Gastroesophageal sphincter (tissue), 4 donors: Measurements from ENCODE around the gene PROCA1. TPM values are rescaled to one million over a fixed set of nuclear protein-coding genes. Genes with fewer than 3 reads are reported as not detected.

Source experiments
- ATAC-seq: fragments of 150-250 bp; one replicate; pipeline ENCODE4 v1.9.1; 2016; ENCODE audit warnings: mild to moderate bottlenecking, moderate library complexity
- H3K27ac ChIP-seq, 4 donors: fragments of 200-600 bp; sonication (generic) in 3 of 4; 1 replicate in 3 of 4; 2 replicates in 1 of 4; pipeline ENCODE4 v1.5.1; 2016 to 2019
- H3K27me3 ChIP-seq: fragments of 200-600 bp; sonication (generic); one replicate; pipeline ENCODE4 v1.5.1; 2019
- H3K36me3 ChIP-seq, 2 donors: fragments of 200-600 bp; sonication (generic); one replicate each; pipeline ENCODE4 v1.5.1; 2019; ENCODE audit warnings: control low read depth in 1 of 2
- H3K4me1 ChIP-seq, 3 donors: fragments of 200-600 bp; sonication (generic); 1 replicate in 2 of 3; 2 replicates in 1 of 3; pipeline ENCODE4 v1.5.1; 2016 to 2019; ENCODE audit warnings: control low read depth in 2 of 3
- H3K4me3 ChIP-seq, 2 donors: fragments of 200-600 bp; sonication (generic); one replicate each; pipeline ENCODE4 v1.5.1; 2019; ENCODE audit warnings: mild to moderate bottlenecking in 1 of 2, moderate library complexity in 1 of 2
- H3K9me3 ChIP-seq, 3 donors: fragments of 200-600 bp; sonication (generic); one replicate each; pipeline ENCODE4 v1.5.1; 2017 to 2019; ENCODE audit warnings: control low read depth in 2 of 3
- EP300 ChIP-seq: sonication (generic); formaldehyde crosslinking; IDR thresholded peaks from one replicate; pipeline ENCODE4 v1.6.1; 2017; ENCODE audit warnings: antibody characterized with exemption, mild to moderate bottlenecking
- POLR2A ChIP-seq, 2 donors: fragments of 450-650 bp; IDR thresholded peaks; one replicate each; pipeline ENCODE4 v1.6.1; 2017; ENCODE audit warnings: antibody characterized with exemption in 2 of 2, mild to moderate bottlenecking in 2 of 2, moderate library complexity in 1 of 2
- POLR2AphosphoS5 ChIP-seq: sonication (generic); formaldehyde crosslinking; IDR thresholded peaks from one replicate; pipeline ENCODE4 v1.6.1; 2017; ENCODE audit warnings: antibody characterized with exemption
- WGBS, 2 donors: methylation state at CpG; one replicate each; pipeline ENCODE4 v1.1.5; 2018; ENCODE audit warnings: low coverage in 1 of 2; 5-methylcytosine and 5-hydroxymethylcytosine counted together
- total RNA-seq, 4 donors: library from RNA; depleted of rRNA; stranded (reverse); fragments of >200 nt; gene quantifications; one replicate each; pipeline ENCODE4 v1.1.0, GENCODE V29; 2016
- TF ChIP-seq, protein P1 (sequence below), 4 experiments: fragments of 200-600 bp in 2 of 4; fragments of 450-650 bp in 2 of 4; sonication (generic) in 1 of 4; IDR thresholded peaks; one replicate each; pipeline ENCODE4 v1.5.1; 2017 to 2019; ENCODE audit warnings: antibody characterized with exemption in 4 of 4, mild to moderate bottlenecking in 2 of 4, moderate library complexity in 2 of 4

Gene PROCA1
- total RNA-seq, 4 donors from 2014 or later: 0.40 to 1.9 (median 1.1) TPM; not detected in 1

DNA sequence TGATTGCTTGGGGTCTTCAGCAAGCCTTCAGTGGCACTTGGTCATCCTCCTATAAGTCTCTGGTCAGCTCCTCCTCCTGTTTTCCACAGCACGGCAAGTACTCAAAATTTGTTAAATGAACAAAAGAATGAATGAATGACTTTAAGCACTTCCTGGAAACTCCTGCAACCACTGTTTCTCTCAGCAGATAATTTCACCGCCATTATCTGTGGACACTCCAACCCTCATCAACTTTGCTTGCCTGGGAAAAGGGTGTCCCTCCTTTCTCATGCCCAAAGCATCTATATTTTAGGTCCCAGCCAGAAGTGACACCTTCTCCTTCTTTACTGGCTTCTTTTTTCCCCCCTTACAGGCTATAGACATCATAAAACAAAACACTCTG, 4.4 kb downstream of the PROCA1 start:
- H3K27ac ChIP-seq: no peak overlapping the region
- H3K4me3 ChIP-seq: no peak overlapping the region
- no peaks in the 10 kb centered on the region for H3K9me3 ChIP-seq
- peaks cover 0 to 34% of the 10 kb centered on the region in 2 donors for H3K36me3 ChIP-seq
- no peak for ATAC-seq
- 91 to 92% methylated on average over 1 to 2 of the region's 2 CpGs for WGBS, 2 donors
- TF ChIP-seq EP300 (no peak), POLR2A (IDR thresholded peaks at IDR 0.05) (no peak), POLR2AphosphoS5 (no peak)
- TF ChIP-seq, protein P1, sequence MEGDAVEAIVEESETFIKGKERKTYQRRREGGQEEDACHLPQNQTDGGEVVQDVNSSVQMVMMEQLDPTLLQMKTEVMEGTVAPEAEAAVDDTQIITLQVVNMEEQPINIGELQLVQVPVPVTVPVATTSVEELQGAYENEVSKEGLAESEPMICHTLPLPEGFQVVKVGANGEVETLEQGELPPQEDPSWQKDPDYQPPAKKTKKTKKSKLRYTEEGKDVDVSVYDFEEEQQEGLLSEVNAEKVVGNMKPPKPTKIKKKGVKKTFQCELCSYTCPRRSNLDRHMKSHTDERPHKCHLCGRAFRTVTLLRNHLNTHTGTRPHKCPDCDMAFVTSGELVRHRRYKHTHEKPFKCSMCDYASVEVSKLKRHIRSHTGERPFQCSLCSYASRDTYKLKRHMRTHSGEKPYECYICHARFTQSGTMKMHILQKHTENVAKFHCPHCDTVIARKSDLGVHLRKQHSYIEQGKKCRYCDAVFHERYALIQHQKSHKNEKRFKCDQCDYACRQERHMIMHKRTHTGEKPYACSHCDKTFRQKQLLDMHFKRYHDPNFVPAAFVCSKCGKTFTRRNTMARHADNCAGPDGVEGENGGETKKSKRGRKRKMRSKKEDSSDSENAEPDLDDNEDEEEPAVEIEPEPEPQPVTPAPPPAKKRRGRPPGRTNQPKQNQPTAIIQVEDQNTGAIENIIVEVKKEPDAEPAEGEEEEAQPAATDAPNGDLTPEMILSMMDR (IDR thresholded peaks at IDR 0.05): no peak
- H3K4me1 ChIP-seq: peaks cover 0 to 28% (median 3%) of the 10 kb centered on the region in 3 donors
- H3K27me3 ChIP-seq: no peaks in the 10 kb centered on the region

GRCh38 chr17:28706471-28707338, 5.0 kb downstream of the PROCA1 start:
- Histone ChIP-seq H3K4me3 (no peak overlapping the region), H3K27me3 (no peaks in the 10 kb centered on the region), H3K9me3 (no peaks in the 10 kb centered on the region), H3K27ac (no peak overlapping the region), H3K4me1 (peaks cover 0 to 22% (median 0%) of the 10 kb centered on the region in 3 donors), H3K36me3 (peaks cover 0 to 40% of the 10 kb centered on the region in 2 donors)
- TF ChIP-seq POLR2AphosphoS5 (no peak), EP300 (no peak), POLR2A (IDR thresholded peaks at IDR 0.05) (no peak)
- TF ChIP-seq, protein P1 (IDR thresholded peaks at IDR 0.05): no peak
- WGBS, 2 donors: 57% methylated on average over 3 of the region's 7 CpGs; no CpG with 5 or more reads in 1 of the 2 donors
- ATAC-seq: no peak

DNA sequence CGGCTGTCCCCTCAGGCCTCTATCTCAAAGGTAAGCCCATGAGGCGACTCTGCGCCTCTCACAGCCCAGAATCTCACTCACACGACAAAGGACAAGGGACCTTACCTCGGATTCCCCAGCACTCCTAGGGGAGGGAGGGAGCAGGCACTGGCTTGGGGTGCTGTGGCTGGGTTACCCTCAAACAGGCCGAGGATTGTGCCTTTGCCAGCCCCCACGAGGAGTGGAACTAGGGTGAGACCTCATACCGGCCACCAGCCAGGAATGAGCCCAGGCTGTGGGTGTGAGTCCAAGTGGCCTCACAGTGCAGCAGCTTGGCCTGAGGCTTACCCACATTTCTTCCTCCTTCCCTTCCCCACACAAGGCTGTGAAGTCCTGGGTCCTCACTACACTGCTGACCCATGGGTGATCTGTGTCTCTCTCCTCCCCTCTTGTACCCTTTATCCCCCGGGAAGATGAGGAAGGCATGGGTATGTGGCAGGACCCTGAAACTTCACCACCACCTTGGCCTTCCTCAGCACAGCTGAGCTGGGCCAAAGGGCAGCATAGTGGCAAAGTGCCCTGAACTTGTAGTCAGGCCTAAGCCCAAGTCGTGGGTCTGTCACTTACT, 5.9 kb downstream of the PROCA1 start:
- Histone ChIP-seq H3K27ac (no peak overlapping the region), H3K4me3 (no peak overlapping the region), H3K9me3 (no peaks in the 10 kb centered on the region), H3K27me3 (no peaks in the 10 kb centered on the region), H3K4me1 (peaks cover 0 to 15% (median 0%) of the 10 kb centered on the region in 3 donors), H3K36me3 (peaks cover 0 to 49% of the 10 kb centered on the region in 2 donors)
- no peak for ATAC-seq
- no peak for TF ChIP-seq POLR2AphosphoS5
- TF ChIP-seq, protein P1 (IDR thresholded peaks at IDR 0.05): no peak
- no peak for TF ChIP-seq EP300
- no peak for TF ChIP-seq POLR2A (IDR thresholded peaks at IDR 0.05)
- 75 to 87% methylated on average over 3 to 4 of the region's 10 CpGs for WGBS, 2 donors

DNA sequence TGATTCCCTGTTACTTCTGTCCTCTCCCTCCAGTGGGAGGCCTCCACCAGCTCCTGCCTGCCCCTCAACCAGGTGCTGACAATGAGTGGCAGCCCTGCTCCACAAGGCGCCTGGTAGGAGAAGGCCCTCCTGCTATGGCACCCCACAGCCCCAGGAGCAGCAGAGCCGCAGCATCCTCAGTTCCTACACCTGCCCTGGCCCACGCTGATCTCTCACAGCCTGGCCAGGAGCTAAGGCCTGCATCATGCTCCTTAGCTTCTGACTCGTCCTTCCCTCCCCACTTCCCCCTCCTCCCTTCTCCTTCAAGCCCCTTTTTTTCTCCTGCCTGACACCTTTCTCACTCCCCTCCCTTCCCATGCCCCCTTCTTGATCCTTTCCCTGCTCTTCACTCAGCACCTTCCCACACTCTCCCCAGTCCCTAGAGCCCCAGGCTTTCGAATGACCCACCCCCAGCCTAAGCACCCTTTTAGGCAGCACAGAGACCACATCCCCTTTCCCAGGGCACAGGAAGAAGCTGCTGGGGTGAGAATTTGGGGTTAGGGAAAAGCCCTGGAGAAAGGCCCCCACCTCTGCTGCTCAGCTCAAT, 6.5 kb downstream of the PROCA1 start:
- TF ChIP-seq EP300 (no peak), POLR2A (IDR thresholded peaks at IDR 0.05) (no peak), POLR2AphosphoS5 (no peak)
- TF ChIP-seq, protein P1 (IDR thresholded peaks at IDR 0.05): no peak
- H3K4me3 ChIP-seq: no peak overlapping the region
- H3K27me3 ChIP-seq: no peaks in the 10 kb centered on the region
- peaks cover 0 to 55% of the 10 kb centered on the region in 2 donors for H3K36me3 ChIP-seq
- no peak for ATAC-seq
- no peaks in the 10 kb centered on the region for H3K9me3 ChIP-seq
- 61% methylated on average over 3 of the region's 5 CpGs; no CpG with 5 or more reads in 1 of the 2 donors for WGBS, 2 donors
- H3K4me1 ChIP-seq: peaks cover 0 to 9% (median 0%) of the 10 kb centered on the region in 3 donors
- no peak overlapping the region for H3K27ac ChIP-seq
